Caco-2 (cell line): ENCODE results near the gene SLX9. TPM values are rescaled to one million over a fixed set of nuclear protein-coding genes. Genes with fewer than 3 reads are reported as not detected.

ENCODE experiments used
- BruUV-seq: library from RNA; stranded (reverse); fragments of 400-500 nt; replicated peaks from 2 replicates; lab custom pipeline; 2021; lab: Mats Ljungman, UMichigan
- CTCF ChIA-PET: fragments of 300-600 bp; sonication (Branson Sonifier 250); formaldehyde crosslinking; loops from one replicate; lab custom pipeline; 2022; ENCODE audit warnings: antibody characterized with exemption; lab: Charles Lee
- POLR2A ChIA-PET: fragments of 300-600 bp; sonication (Branson Sonifier 250); formaldehyde crosslinking; loops from one replicate; lab custom pipeline; 2022; ENCODE audit warnings: antibody characterized with exemption; lab: Charles Lee
- DNase-seq, 2 experiments: peaks; one replicate each; pipeline versions ENCODE4 v3.0.0 to v3.0.0-alpha.2; 2020 to 2022
- H3K27me3 ChIP-seq: replicated peaks from 2 replicates; pipeline ENCODE4 v1.6.0; 2011; ENCODE audit warnings: low read length; ENCODE audit not compliant: control insufficient read depth, insufficient read depth
- H3K36me3 ChIP-seq: 2 replicates; pipeline ENCODE4 v1.5.1; 2011; ENCODE audit warnings: low read length; ENCODE audit not compliant: control insufficient read depth, insufficient read depth
- H3K4me1 ChIP-seq: fragments of 250-450 bp; sonication (Bioruptor Pico); 2 replicates; pipeline ENCODE4 v1.5.1; 2020; ENCODE audit warnings: mild to moderate bottlenecking
- H3K4me3 ChIP-seq: 2 replicates; pipeline ENCODE4 v1.5.1; 2011; ENCODE audit warnings: low read depth, mild to moderate bottlenecking, control low read depth, low read length
- H3K9me3 ChIP-seq: fragments of 250-450 bp; sonication (Bioruptor Pico); 2 replicates; pipeline ENCODE4 v1.5.1; 2020; ENCODE audit warnings: mild to moderate bottlenecking, moderate library complexity
- H3K27ac Mint-ChIP-seq: one replicate; pipeline ENCODE4 v1.8.0; 2022; ENCODE audit warnings: mixed read lengths; ENCODE audit not compliant: unreplicated experiment
- H3K27me3 Mint-ChIP-seq: one replicate; pipeline ENCODE4 v1.8.0; 2022; ENCODE audit warnings: mixed read lengths; ENCODE audit not compliant: insufficient read depth, unreplicated experiment
- H3K36me3 Mint-ChIP-seq: one replicate; pipeline ENCODE4 v1.8.0; 2022; ENCODE audit warnings: mild to moderate bottlenecking, mixed read lengths; ENCODE audit not compliant: insufficient read depth, unreplicated experiment
- H3K4me1 Mint-ChIP-seq: one replicate; pipeline ENCODE4 v1.8.0; 2022; ENCODE audit warnings: low read depth, mixed read lengths; ENCODE audit not compliant: unreplicated experiment
- H3K4me3 Mint-ChIP-seq: one replicate; pipeline ENCODE4 v1.8.0; 2022; ENCODE audit warnings: mild to moderate bottlenecking, moderate library complexity, mixed read lengths; ENCODE audit not compliant: unreplicated experiment
- H3K9me3 Mint-ChIP-seq: one replicate; pipeline ENCODE4 v1.8.0; 2022; ENCODE audit warnings: mixed read lengths; ENCODE audit not compliant: unreplicated experiment
- CTCF ChIP-seq, 2 experiments: fragments of 200-600 bp in 1 of 2; IDR thresholded peaks; 1 replicate in 1 of 2; 2 replicates in 1 of 2; pipeline versions ENCODE4 v1.5.1 to v1.8.0; 2011 to 2022; ENCODE audit warnings: antibody characterized with exemption in 1 of 2, control low read depth in 1 of 2, inconsistent platforms in 1 of 2, low read depth in 1 of 2, low read length in 1 of 2, mild to moderate bottlenecking in 1 of 2, moderate library complexity in 1 of 2; ENCODE audit not compliant: insufficient read depth in 1 of 2, severe bottlenecking in 1 of 2, unreplicated experiment in 1 of 2
- intact Hi-C: fragments of 100-400 bp; cut with micrococcal nuclease; formaldehyde crosslinking; loops from one replicate; pipeline ENCODE4 v1.10.0; 2022; ENCODE audit not compliant: unreplicated experiment
- total RNA-seq: library from RNA; stranded (reverse); gene quantifications from 2 replicates; pipeline ENCODE4 v1.2.3, GENCODE V29; 2022

Gene SLX9
- total RNA-seq, 1 experiment from 2014 or later, result 62.1 TPM

- Histone ChIP-seq H3K27me3 (no peaks in the 10 kb centered on the region), H3K36me3 (no peaks in the 10 kb centered on the region; the same call in 1 of the 2 replicates), H3K9me3 (no peaks in the 10 kb centered on the region), H3K4me1 (peaks cover 5% of the 10 kb centered on the region; the same call in 1 of the 2 replicates), H3K4me3 (no peak overlapping the region)
- BruUV-seq, result no TSS peak
- ChIA-PET POLR2A (no interaction called here), CTCF (interaction anchor here (0.6 kb wide), 1 partner anchor 379 kb away, joined by 3 read pairs; no protein-coding TSS in a partner anchor)
- TF ChIP-seq CTCF (IDR thresholded peaks at IDR 0.05; ENCODE audit: insufficient read depth in 1 of 2, low read depth in 1 of 2, low read length in 1 of 2, severe bottlenecking in 1 of 2, unreplicated experiment in 1 of 2), result no peak
- Mint-ChIP-seq H3K36me3 (peaks cover 35% of the 10 kb centered on the region), H3K27ac (no peak overlapping the region), H3K9me3 (no peaks in the 10 kb centered on the region), H3K27me3 (no peaks in the 10 kb centered on the region), H3K4me1 (no peaks in the 10 kb centered on the region), H3K4me3 (no peak overlapping the region)
- intact Hi-C loops, result loop anchor here (5.0 kb wide), 1 partner anchor 61 kb away; no protein-coding TSS in a partner anchor
- DNase-seq, result no peak
Observed at GRCh38 chr21:44951186-44951915, 11.5 kb downstream of the SLX9 start.

GRCh38 chr21:44952116-44952928, 12.5 kb downstream of the SLX9 start:
- ChIA-PET CTCF (interaction anchor here (0.6 kb wide), 1 partner anchor 76 kb away, joined by 4 read pairs; no protein-coding TSS in a partner anchor), POLR2A (no interaction called here)
- Histone ChIP-seq H3K4me1 (peaks cover 5% of the 10 kb centered on the region; the same call in 1 of the 2 replicates), H3K4me3 (no peak overlapping the region), H3K9me3 (no peaks in the 10 kb centered on the region), H3K36me3 (no peaks in the 10 kb centered on the region; the same call in 1 of the 2 replicates), H3K27me3 (no peaks in the 10 kb centered on the region)
- intact Hi-C loops, result loop anchor here (5.0 kb wide), 1 partner anchor 60 kb away; no protein-coding TSS in a partner anchor
- Mint-ChIP-seq H3K36me3 (peaks cover 35% of the 10 kb centered on the region), H3K27me3 (no peaks in the 10 kb centered on the region), H3K9me3 (no peaks in the 10 kb centered on the region), H3K4me1 (no peaks in the 10 kb centered on the region), H3K4me3 (no peak overlapping the region), H3K27ac (no peak overlapping the region)
- no peak for DNase-seq
- TF ChIP-seq CTCF (IDR thresholded peaks at IDR 0.05; ENCODE audit: insufficient read depth in 1 of 2, low read depth in 1 of 2, low read length in 1 of 2, severe bottlenecking in 1 of 2, unreplicated experiment in 1 of 2), result no peak
- BruUV-seq, result no TSS peak
